Adrenal gland (tissue), 5 donors: ENCODE results near the gene TNRC18.

Source experiments
- CTCF ChIP-seq, 6 experiments: fragments of 450-650 bp in 4 of 6; fragments of 200-600 bp in 2 of 6; sonication (generic) in 1 of 6; IDR thresholded peaks; 1 replicate in 5 of 6; 2 replicates in 1 of 6; pipeline versions ENCODE4 v1.5.1 to v1.8.0; 2016 to 2021; ENCODE audit warnings: antibody characterized with exemption in 6 of 6, mild to moderate bottlenecking in 2 of 6, moderate library complexity in 1 of 6
- POLR2A ChIP-seq, 2 donors: fragments of 450-650 bp; IDR thresholded peaks; one replicate each; pipeline ENCODE4 v1.6.1; 2017; ENCODE audit warnings: antibody characterized with exemption in 2 of 2, mild to moderate bottlenecking in 2 of 2, moderate library complexity in 1 of 2
- donor health status: DM: no; HTN: no; CAD: no.

- TF ChIP-seq CTCF (IDR thresholded peaks at IDR 0.05) (no peak), POLR2A (IDR thresholded peaks at IDR 0.05) (no peak)
These were observed 6.4 kb upstream of the TNRC18 start for GRCh38 chr7:5429857-5430611.
